T follicular helper cell (primary cell): Measurements from ENCODE around the gene RND1.

Experiments
- DNase-seq: peaks from one replicate; pipeline ENCODE4 v3.0.0-alpha.2; 2020; ENCODE audit warnings: low read depth

The RND1 gene

DNA sequence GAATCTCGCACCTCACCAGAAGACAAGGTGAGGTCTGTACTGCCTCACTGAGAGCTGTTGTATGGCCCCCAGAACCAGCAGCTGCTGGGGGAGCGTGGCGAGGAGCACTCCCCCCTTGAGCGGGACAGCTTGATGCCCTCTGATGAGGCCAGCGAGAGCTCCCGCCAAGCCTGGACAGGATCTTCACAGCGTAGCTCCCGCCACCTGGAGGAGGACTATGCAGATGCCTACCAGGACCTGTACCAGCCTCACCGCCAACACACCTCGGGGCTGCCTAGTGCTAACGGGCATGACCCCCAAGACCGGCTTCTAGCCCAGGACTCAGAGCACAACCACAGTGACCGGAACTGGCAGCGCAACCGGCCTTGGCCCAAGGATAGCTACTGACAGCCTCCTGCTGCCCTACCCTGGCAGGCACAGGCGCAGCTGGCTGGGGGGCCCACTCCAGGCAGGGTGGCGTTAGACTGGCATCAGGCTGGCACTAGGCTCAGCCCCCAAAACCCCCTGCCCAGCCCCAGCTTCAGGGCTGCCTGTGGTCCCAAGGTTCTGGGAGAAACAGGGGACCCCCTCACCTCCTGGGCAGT lies 38.1 kb downstream of the RND1 start:
- no peak for DNase-seq

DNA sequence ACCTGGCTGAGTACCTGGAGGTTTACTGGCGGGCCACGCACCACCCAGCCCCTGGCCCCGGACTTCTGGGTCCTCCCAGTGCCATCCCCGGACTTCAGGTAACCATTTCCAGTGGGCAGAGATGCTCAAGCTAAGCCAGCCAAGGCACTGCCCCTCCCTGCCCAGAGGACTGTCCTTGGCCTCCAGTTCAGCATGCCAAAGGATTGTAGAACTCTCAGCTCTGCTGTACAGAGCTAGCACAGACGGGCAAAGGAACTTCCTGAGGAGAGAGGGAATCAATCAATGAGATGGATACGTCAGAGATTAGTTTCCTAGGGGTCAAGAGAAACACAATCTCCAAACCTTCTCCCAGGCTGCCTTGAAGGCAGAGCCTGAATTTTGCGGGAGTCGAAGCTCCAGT lies 38.6 kb downstream of the RND1 start:
- DNase-seq = no peak

DNA sequence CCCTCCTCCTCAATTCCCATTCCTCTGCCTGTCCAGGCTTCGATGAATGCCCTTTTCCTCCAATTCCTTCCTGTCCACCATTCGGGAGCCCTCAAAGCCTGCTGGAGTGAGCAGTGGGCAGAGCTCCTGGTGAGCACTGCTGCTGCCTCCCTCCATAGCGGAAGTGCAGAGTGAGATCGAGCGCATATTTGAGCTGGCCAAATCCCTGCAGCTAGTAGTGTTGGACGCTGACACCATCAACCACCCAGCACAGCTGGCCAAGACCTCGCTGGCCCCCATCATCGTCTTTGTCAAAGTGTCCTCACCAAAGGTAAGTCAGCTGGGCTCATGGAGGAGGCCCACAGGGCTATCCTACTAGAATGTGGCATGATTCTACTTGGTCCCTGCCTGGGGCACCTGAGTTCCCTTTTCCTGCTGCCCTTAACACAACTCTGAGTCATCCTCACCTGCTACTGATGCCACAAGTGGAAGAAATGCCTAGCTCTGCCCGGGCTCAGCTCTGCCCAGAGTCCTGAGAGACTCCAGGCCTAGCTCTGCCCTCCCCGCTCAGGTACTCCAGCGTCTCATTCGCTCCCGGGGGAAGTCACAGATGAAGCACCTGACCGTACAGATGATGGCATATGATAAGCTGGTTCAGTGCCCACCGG lies 39.3 kb downstream of the RND1 start:
- no peak for DNase-seq

DNA sequence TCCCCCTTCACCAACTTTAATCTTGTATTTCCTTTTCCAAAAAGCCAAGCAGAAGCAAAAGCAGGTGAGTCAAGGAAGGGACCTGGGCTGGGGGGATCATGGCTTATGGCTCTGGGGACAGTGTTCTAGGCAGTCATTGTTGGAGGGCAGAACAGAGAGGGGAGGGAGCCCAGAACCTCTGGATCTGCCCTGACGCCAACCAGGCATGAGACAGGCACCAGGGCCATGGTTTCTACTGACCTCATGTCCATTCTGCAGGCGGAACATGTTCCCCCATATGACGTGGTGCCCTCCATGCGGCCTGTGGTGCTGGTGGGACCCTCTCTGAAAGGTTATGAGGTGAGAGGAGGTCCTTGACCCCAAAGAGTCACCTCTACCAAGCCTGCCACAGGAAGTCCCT lies 40.8 kb downstream of the RND1 start:
- DNase-seq = no peak

DNA sequence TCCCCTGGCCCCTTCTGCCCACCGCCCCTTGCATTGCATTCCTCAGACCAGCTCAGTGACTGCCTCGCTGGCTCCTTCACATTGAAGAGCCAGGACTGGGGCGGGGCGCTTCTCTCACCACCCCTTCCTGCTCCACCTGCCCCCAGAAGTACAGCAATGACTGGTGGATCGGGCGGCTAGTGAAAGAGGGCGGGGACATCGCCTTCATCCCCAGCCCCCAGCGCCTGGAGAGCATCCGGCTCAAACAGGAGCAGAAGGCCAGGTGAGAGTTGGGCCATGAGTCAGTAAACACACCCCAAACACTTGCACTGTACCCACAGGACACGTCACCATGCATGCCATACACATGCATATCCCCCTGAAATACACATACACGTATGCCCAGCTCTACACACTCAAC lies 41.6 kb downstream of the RND1 start:
- no peak for DNase-seq

DNA sequence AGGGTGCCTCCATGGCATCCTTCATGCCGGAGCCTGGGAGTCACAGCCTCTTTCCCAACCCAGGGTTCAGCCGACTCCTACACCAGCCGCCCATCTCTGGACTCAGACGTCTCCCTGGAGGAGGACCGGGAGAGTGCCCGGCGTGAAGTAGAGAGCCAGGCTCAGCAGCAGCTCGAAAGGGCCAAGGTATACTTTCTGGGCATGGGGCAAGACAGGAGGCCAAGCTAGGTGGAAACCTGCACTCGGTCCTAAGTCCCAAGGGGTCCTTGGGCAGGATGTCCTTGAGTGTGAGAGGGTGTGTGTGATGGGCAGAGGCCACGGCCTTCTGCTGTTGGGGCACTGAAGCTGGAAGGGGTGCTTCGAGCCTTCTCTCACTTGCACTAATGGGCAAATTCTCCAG lies 42.4 kb downstream of the RND1 start:
- no peak for DNase-seq

DNA sequence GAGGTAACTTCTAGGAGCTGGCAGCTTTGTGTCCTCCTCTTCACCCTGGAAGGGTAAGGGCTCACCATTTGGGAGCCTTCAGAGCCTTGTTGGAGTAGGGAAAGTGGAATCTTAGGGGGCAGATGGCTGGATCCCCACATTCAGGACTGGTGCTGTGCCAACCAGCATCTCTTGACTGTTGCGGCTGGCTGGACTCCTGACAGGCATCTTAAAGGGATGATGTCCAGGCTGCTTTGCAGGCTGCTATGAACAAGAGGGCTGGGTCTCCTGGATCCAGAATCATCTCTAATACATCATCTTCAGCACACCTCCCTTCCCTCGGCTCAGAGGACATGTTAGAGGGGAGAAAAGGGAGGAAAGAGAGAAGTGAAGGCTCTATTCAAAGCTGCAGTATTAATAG lies 43.0 kb downstream of the RND1 start:
- no peak for DNase-seq

DNA sequence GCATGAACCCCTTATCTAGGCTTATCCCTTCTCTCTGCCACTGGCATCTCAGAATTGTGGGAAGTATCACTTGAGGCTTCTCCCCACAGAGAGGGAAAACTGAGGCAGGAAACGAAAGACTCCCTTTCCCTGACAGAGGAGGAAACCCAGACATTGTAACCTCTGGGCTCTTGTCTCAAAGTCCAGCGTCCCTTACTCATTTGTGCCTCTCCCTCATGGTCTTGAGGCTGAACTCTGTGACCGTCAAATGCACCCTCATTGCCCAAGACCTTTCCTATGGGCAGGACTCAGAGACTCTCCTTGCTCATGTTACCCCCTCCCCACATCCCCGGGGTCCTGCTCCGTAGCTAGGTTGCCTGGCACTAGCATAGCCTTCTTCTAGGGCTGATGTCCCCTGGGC lies 43.5 kb downstream of the RND1 start:
- DNase-seq = no peak

DNA sequence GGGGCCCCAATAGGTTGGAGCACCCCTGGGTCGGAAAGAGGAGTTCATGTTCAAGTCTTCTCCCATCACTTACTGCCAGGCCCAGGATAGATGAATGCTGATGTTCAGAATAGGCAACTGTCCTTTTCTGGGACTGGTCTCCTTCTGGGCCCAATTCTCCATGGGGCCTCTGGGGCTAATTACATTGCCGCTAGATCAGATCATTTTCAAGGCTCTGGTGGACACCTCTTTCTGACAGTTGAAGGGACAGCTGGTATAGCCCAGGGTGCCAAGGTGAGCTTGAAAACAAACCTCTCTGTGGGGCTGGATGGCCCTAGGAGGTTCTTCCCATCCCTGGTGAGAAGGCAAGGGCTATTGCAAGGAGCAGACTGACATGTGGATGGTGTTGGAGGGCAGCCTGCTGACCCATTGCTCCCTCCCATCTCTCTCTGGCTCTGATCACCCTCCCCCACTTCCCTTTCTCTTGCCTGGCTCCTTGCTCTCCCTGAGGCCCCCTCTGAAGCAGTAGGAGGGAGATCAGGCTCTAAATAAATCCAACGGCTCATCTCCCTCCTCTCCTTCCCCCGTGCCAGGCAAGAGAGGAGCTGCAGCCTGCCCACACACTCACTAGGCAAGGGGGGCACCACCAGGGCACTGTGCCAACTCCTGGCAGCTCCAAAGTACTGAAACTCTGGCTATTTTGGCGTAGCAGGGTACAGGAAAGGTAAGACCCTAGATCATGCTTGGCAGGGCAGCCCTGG lies 45.5 kb downstream of the RND1 start:
- no peak for DNase-seq

DNA sequence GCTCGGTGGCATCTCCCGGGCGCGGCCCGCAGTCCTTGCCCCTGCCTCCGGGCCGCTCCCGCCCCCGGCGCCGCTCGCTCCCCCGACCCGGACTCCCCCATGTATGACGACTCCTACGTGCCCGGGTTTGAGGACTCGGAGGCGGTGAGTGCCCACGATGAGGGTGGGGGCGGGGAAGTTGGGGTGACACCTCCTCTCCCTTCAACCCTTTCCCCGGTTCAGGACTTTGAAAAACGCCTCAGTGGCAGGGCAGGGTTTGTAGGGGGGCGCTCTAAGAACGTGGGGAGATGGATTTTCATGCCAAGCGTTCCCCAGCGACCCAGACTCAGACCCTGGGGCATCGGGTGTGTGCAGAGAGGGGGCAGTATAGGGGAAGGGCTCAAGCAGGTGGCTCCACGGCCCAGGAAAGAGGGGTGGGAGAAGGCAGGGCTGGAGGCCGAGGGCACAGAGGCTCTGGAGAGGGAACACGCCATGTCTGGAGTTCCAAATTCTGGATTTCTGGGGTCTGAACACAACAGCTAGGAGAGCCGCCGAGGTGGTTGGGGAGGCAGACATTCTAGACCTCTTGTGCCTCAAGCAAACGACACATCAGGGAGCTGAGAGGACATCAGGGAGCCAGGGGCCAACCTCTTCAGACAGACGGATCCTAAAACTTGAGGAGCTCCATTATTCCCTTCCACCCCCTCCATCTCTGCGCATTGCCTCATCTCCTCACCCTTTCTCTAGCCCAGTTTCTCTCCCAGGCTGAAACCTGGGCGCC lies 46.7 kb downstream of the RND1 start:
- DNase-seq = no peak

DNA sequence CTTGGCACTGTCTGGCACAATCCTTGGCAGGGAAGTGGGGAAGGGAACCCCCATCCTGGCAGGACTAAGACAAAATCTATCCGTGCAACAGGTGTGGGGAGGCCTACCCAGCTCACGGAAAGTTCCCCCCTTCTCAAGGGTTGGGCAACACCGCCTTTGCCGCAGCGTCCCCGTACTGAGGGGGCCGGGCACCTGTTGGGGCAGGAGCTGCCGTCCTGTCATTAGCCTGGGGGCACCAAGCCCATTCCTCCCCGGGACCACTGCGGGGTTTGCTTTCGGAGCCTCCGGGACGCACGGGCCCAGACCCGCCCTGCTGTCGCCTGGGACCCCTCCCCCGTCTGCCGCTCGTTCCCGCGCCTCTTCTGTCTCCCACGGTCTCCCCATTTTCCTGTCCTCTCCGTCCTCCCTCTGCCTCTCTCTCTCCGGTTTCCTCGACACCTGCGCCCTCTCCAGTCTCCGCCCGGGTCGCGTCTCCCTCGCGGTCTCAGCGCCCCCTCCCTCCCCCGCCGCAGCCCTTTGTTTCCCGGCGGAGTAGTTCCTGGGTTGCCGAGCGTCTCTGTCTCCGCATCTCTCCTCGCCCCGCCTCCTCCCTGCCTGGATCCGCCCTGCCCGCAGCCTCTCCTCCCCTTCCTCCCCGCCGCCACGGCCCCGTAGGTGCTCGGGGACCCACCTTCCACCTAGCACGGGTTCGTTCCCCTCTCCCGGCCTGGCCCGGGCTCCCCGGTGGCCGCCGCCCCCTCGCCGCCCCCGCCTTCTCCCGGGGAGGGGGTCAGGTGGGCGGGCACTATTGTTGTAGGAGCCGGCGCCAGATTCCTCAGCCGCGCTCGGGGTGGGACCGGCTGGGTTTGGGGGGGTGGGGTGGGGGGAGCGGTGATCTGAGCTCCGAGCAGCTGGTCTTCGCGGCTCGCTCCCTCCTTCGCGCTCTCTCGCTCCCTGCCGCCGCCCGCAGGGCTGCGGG lies 47.5 kb downstream of the RND1 start, which contains the start of gene CACNB3:
TSS of gene CACNB3 (plus strand) at position 624 of the 958 bp plus-strand sequence. CDS start 434 bp downstream, outside the sequence.
- DNase-seq = peak; percentile 69

DNA sequence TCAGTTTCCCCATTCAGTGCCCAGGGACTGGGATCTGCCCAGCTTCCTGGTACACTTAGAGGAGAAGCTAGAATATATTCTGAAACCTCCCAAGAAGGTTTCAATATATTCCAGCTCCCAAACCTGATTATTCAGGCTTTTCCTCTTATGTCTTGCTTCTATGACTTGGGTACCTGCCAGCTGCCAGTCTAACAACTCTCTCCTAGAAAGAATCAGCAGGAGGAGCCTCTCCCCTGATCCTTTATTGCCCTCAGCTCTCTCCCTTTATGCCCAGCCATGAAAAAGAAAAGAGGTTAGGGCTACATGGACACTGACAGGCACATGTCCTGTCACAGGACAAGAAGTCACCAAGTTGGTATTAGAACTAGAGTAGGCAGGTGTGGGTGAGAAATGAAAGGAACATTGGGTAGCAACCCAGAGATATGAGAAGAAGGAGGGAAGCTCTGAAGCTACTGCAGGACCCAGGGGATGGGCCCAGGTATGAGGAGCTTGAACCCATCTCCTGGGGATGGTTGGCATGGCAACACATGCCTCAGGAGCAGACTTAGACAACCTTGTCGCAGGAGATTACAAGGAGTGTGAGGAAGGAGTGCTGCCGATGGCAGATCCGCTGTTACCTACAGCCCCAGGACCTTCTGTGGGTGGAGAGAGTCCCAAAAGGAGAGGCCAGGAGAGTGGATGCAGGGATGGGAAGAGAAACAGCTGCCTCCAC lies 49.4 kb downstream of the RND1 start:
- no peak for DNase-seq

DNA sequence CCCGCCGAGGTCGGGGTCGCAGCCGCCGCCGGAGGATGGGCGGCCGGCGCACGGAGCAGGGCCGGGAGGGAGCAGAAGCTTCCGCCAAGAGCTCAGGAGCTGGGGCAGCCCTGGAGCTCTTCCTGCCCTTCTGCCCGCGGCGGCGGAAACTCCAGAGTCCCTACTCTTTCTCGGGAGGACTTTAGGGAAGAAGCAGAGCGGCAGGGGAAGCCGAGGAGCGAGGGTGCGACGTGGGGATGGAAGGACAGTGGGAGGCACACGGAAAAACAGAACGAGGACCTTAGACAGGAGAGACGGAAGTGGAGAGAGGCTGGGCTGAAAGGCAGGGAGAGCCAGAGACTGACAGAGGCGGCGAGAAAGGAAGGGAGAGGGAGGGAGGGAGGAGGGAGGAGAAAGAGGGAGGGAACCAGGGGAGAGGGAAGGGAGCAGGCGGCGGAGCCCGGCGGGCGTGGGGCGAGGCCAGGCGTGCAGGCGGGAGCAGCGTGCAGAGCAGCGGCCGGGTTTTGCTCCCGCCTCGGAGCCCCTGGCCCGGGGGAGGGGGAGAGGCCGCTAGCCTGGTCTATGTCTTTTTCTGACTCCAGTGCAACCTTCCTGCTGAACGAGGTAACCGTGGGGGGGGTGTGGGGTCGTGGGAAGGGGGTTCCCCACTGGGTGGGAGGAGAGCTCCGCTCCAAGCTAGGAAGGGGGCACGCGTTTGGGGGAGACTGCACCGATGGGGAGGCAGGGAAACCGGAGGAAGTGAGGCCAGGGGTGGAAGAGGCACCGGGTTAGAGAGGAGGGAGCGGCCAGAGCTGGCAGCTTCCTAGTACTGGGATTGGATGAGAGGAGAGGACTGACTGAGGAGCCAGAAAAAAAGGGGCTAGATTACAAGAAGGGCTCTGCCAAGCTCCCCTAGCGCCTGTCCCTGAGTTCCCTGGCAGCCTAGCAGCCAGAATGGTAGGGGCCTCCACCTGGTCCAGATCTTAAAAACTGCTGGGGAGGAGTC lies 50.3 kb downstream of the RND1 start:
- no peak for DNase-seq

DNA sequence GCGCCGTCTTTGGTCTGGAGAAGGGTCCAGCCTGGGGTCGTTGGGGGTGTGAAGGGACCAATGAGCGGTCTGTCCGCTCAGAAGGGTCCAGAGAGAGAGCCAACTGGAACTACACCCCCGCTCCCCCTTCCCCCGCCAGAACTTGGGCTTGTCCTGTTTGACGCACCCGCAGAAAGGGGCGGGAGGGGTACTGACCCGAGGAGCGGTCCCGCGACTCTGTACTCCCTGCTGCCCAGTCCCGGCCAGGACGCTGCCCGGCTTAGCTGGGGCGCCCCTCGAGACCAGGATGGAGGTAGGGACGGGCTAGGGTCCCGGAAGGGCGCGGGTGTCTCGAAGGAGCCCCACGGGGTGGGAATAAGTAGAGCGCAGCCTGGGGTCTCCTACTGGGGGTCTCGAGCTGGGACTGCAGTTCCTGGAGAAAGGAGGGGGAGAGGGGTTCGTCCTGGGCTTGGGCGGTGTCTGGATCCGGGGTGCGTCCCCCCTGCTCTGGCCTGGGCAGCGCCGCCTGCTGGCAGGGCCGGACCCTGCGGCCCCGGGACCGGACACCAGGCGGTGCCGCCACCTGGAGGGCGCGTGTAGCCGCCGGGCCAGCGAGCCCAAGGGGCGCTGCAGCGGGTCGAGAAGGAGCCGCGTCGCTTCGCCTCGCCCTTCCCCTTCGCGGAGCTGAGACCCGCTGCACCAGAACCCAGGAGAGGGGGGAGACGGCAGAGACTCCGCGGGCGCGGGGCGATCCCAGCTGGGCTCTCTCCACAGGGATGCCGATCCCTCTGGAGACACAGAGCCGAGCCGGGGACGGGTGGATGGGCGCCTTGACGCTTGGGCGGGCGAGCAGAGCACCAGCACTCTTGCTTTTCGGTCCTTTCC lies 51.2 kb downstream of the RND1 start:
- peak; percentile 45 for DNase-seq

DNA sequence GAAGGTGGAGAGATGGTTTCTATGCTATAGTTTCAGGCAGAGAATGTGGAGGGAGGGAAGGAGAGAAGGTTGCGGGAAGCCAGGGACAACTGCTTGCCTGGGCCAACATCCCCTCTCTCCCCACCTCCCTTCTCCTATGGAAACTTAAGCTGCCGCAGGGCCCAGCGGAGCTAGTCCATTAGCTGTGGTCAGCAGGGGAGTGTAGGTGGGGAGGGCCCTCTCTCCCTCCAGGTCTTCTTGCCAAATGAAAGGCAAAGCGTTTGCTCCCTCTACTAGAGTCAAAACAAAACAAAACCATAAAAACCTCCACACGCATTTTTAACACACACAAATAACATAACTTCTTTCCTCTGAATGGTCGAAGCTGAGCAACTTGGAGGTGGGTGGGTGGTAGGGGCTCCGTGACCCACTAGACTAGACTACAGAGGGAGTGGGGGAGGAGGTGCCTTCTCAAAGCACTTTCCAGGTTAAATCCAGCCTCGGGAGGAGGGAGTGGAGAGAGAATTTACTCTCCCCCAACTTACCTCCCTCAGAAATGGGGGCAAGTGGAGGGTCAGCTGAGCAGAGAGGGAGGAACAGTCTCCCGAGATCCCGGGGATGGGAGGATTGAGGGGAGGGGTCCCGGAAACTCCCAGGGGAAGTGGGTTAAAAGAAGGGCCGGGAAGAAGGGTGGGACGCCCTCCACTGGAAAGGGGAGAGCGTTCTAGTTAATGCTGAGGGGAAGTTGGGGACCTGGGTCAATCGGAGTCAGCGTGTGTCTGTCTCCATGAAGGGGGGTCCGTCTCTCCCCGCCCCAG lies 52.0 kb downstream of the RND1 start:
- no peak for DNase-seq

DNA sequence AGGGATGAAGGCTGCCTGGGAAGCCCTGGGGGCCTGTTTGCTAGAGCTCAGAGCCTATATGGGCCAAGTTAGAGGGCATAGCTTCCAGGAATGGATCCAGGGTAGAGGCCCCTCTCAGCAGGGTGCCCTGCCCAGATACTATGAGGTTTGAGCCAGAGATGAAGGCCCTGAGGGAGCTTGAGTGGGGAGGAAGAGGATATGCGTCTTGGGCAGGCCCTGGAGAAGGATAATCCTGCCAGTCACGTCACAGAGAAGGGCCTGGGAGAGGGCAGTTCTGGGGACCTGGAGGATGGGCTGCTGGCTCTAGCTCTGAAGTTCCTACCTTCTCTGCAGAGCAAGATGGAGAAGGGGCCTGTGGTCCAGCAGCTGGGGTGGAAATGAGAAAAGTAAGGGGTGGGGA lies 53.3 kb downstream of the RND1 start:
- no peak for DNase-seq

DNA sequence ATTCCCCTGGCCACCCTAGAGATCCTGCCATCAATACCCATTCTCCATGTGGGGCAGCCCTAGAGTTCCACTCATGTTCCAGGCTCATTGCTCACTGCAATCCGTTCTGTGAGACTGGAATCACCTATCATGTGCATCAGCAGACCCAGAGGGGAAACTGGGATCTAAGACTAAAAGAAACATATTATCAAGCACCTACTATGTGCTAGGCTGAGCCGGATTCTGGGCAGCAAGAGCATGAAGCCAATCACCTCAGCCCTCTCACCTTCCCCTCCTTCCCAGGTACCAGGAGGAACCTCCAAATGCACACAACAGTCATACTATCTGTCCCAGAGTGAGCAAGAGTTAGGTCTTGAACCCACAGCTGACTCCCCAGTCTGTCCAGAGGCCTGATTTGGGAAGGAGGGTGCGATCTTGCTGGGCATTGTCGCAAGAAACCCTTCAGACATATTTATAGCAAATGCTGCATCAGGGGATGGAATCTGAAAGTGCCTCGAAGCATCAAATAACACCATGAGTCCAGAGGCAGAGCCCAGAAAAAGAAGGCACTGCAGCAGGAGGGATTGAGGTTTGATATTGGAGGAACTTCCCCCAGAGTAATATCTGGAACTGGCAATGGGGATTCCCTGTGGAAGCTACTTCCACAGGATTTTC lies 54.1 kb downstream of the RND1 start:
- DNase-seq = no peak
